Measurements from ENCODE around the gene IL3.
"Not testable (repeated sequence)": the region's sequence is repeated elsewhere in the genome, so short reads cannot be mapped to it uniquely, and the experiment has no call there.

IL3 gene

GRCh38 chr5:132093271-132093670, 32.8 kb downstream of the IL3 start:
- no peak for DNase-seq

- no peak for DNase-seq
These were observed 34.1 kb downstream of the IL3 start for GRCh38 chr5:132094393-132095076.

- DNase-seq: no peak
These were observed 34.6 kb downstream of the IL3 start for GRCh38 chr5:132095077-132095410.

GRCh38 chr5:132095424-132095972, 35.0 kb downstream of the IL3 start:
- DNase-seq: no peak

- DNase-seq: no peak
These were observed 36.4 kb downstream of the IL3 start for GRCh38 chr5:132096904-132097303.

GRCh38 chr5:132098151-132098594, 37.7 kb downstream of the IL3 start:
- DNase-seq: no peak

- DNase-seq: no peak
These were observed 38.2 kb downstream of the IL3 start for GRCh38 chr5:132098621-132099020.

GRCh38 chr5:132099076-132099748, 38.8 kb downstream of the IL3 start:
- no peak for DNase-seq

- no peak for DNase-seq
These were observed 39.5 kb downstream of the IL3 start for GRCh38 chr5:132099905-132100304.

- DNase-seq: no peak
These were observed 40.3 kb downstream of the IL3 start for GRCh38 chr5:132100672-132101261.

GRCh38 chr5:132101385-132101880, 41.0 kb downstream of the IL3 start:
- no peak for DNase-seq

GRCh38 chr5:132102101-132102701, 41.7 kb downstream of the IL3 start:
- no peak for DNase-seq

GRCh38 chr5:132102944-132103331, 42.5 kb downstream of the IL3 start:
- DNase-seq: no peak

GRCh38 chr5:132103332-132103951, 43.0 kb downstream of the IL3 start:
- DNase-seq: peak in 1 of 56 donors; percentile 40

- no peak for DNase-seq
These were observed 43.5 kb downstream of the IL3 start for GRCh38 chr5:132103969-132104391.

- DNase-seq: no peak
These were observed 44.1 kb downstream of the IL3 start for GRCh38 chr5:132104556-132104955.

- DNase-seq: no peak
These were observed 45.2 kb downstream of the IL3 start for GRCh38 chr5:132105688-132106087.

GRCh38 chr5:132108495-132108894, 48.0 kb downstream of the IL3 start:
- DNase-seq: not testable (repeated sequence)

GRCh38 chr5:132108957-132109356, 48.5 kb downstream of the IL3 start:
- DNase-seq: not testable (repeated sequence)

- no peak for DNase-seq
These were observed 49.1 kb downstream of the IL3 start for GRCh38 chr5:132109494-132110053.

GRCh38 chr5:132110195-132110594, 49.7 kb downstream of the IL3 start:
- no peak for DNase-seq
